ENCODE results near the gene MRPL57.
"Not testable (repeated sequence)": the region's sequence is repeated elsewhere in the genome, so short reads cannot be mapped to it uniquely, and the experiment has no call there.

Gene MRPL57

DNA sequence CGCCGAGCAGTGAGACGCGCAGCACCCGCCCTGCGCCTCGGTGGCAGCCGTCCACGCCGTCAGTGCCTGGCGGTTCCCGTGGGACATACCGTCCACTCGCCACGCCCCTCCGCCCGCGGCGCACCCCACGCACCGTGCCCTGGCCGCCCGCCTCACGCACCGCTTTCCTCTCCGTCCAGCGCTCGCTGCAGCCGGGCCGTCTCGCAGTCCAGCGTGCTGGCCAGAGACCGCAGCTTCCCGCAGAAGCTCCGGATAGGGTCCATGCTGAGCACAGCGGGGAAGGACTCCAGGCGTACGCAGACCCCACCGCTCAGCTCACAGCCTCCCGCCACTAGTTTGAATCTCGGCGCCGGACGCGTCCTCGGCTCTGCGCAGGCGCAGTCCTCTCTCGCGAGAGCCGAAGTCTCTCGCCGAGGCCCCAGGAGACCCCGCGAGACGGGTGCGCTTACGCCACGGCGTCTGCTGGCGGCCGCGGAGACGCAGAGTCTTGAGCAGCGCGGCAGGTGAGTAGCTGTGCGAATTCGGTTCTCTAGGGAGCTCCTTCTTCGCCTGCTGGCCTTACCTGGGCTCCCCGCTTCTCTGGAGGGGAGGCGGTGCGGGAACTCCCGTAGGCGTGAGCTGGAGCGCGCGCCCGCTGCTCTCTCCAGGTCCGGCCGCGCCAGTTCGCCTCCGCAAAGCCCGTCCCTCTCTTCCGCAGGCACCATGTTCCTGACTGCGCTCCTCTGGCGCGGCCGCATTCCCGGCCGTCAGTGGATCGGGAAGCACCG lies at the start of gene MRPL57, which contains the start of gene SKA3:
Gene MRPL57 (plus strand): TSS at position 444 of the 767 bp plus-strand sequence. CDS start 259 bp downstream, at position 703.
Gene SKA3 (minus strand): TSS at position 338 of the 767 bp plus-strand sequence. CDS start 75 bp downstream, at position 263.
- peak; percentile 55 for DNase-seq

DNA sequence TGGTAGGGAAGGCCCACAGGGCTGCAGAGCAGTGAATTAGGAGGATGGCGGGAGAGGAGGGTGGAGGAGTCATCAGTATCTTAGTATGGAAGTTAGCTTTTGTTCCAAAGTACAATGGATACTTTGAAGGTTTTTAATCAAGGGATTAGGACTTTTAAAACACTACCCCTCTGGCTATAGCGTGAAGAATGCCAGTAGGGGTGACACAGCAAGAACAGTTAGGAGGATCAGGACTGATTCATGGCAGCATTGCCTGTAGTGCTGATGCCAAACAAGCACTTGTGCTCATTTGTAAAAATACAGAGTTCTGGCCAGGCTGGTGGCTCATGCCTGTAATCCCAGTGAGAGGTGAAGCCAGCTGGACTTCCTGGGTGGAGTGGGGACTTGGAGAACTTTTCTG lies 46.3 kb upstream of the MRPL57 start:
- no peak for DNase-seq

DNA sequence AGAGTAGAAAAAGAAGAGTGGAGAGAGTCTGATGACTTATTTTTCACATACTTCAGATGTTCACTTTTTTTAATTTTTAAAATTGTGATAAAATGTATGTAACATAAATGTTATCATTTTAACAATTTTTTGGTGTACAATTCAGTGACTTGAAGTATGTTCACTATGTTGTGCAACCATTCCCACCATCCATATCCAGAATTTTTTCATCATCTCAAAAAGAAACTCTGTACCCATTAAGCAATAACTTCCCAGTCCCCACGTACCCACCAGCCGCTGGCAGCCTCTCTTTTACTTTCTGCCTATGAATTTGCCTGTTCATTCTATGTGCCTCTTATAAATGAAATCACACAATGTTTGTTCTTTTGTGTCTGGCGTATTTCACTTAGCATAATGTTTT lies 43.4 kb upstream of the MRPL57 start:
- DNase-seq = no peak

DNA sequence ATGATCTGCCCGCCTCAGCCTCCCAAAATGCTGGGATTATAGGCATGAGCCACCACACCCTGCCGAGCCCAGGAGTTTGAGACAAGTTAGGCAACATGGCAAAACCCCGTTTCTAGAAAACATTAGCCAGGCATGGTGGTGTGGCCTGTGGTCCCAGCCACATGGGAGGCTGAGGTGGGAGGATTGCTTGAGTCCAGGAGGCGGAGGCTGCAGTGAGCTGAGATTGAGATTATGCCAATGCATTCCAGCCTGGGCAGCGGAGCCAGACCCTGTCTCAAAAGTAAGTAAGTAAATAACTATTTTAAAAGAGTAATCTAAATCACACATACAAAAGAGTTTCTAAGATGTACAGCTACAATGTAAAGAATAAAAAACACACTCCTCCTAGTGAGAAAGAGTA lies 42.0 kb upstream of the MRPL57 start:
- DNase-seq = no peak

DNA sequence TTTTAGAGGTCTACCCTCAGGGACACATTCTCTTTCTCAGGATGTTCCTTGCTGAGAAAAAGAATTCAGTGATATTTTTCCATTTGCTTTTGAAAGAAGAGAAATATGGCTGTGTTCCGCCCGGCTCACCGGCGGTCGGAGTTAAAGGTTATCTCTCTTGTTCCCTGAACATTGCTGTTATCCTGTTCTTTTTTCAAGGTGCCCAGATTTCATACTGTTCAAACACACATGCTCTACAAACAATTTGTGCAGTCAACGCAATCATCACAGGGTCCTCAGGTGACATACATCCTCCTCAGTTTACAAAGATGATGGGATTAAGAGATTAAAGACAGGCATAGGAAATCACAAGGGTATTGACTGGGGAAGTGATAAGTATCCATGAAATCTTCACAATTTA lies 40.6 kb upstream of the MRPL57 start:
- DNase-seq = not testable (repeated sequence)

DNA sequence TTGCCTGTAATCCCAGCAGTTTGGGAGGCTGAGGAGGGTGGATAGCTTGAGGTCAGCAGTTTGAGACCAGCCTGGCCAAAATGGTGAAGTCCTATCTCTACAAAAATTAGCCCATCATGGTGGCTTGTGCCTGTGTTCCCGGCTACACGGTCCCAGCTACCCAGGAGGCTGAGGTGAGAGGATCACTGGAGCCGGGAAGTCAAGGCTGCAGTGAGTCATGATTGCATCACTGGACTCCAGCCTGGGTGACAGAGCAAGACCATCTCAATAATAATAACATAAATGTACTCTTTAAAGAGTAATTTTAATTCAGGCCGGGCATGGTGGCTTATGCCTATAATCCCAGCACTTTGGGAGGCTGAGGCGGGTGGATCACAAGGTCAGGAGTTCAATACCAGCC lies 38.8 kb upstream of the MRPL57 start:
- DNase-seq = no peak

DNA sequence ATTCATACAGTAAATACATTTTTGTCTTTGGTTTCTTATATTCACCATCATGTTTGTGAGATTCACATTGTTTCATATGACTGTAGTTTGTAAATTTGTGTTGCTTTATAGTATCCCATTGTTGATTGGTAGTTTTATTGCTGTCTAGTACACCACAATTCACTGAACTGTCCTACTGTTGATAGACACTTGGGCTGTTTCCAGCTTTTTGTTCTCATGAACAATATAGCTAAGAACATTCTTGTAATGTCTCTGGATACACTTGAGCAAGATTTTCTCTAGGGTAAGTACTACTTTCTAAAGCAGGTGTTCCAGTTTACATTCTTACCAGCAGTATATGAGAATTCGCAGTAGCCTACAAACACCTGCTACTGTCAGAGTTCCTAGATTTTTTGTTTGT lies 37.9 kb upstream of the MRPL57 start:
- no peak for DNase-seq

DNA sequence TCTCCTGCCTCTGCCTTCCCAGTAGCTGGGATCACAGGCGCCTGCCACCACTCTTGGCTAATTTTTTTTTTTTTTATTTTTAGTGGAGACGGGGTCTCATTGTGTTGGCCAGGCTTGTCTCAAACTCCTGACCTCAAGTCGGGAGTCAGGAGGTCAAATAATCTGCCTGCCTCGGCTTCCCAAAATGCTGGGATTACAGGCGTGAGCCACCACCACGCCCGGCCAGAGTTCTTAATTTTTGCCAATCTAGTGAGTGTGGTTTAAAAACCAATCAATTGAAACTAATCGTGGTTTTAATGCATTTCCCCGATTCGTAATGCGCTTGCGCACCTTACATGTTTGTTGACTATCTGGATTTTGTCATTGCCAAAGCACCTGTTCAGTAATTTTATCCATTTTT lies 37.1 kb upstream of the MRPL57 start:
- no peak for DNase-seq

DNA sequence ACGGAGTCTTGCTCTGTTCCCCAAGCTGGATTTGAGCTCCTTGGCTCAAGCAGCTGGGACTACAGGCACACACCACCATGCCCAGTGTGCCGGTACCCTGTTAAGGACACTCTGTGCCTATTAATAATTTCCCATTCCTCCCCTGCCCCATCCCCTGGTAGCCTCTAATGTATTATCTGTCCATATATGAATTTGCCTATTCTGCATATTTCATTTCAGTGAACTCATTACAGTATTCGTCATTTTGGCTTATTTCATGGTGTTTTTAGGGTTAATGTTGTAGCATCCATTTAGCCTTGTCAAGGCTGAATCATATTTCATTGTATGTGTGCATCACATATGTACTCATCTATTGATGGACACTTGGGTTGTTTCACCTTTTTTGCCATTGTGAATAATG lies 33.7 kb upstream of the MRPL57 start:
- DNase-seq = no peak

DNA sequence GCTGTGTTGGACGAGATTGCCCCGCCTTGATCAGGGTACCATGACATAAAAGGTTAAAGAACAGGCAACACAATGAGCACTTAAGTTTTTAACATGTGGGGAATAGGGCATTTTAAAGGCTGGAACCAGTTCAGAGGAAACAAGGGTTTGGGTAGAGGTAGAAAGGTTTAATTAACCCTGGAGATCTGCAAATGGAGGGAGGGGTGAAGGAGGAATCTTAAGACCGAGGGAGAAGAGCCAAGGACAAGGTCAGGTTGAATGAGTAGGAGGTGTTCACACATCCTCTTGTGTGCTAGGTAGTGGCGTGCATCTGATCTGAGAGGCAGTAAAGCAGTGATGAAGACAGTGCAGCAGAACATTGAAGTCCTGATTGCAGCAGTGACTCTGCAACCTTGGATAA lies 28.6 kb upstream of the MRPL57 start:
- DNase-seq = no peak

DNA sequence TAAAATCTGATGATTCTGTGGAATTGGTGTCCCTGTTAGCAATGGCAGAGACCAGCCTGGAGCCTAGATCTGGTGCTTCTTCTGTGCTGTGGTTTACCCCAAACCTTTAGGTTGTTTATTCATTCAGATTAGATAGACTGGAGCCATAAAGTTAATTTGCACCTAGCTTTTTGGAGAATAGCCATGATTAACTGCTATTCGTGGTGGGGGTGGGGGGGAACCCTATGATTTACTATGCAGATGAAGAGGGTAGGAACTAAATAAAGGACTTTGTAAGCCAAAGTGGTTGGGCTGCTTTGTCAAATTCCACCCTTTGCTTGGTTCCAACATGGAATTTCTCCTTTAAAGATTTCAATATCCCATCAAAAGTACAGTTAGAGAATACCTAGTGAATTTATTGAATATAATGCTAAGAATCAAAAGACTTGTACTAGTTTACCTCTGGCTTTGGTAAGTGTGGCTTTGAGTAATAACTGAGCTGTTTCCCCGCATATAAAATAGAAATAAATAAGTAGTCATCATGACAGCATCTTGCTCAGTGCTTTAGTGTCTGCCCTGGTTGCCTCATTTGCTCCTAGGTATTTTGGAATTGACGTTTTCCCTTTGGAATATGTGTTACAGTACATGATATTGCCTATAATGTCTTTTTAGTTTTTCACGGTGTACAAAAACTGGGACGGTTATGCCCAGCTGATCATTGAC lies 27.8 kb upstream of the MRPL57 start:
- no peak for DNase-seq

DNA sequence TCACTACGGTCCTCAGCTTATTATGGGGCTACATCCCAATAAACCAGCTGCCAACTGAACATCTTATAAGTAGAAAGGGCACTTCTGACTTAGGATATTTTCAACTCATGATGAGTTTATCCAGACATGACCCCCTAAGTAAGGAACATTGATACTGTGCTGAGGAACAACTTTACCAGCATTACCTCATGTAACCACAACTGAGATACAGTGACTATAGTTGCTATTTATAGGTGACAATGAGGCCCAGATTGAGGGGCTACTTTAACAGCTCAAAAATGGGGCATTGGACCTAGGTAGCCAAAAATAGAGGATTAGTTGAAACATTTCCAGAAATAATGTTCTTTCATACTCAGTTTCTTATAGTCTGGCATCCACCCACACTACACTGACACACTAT lies 26.9 kb upstream of the MRPL57 start:
- DNase-seq = no peak

DNA sequence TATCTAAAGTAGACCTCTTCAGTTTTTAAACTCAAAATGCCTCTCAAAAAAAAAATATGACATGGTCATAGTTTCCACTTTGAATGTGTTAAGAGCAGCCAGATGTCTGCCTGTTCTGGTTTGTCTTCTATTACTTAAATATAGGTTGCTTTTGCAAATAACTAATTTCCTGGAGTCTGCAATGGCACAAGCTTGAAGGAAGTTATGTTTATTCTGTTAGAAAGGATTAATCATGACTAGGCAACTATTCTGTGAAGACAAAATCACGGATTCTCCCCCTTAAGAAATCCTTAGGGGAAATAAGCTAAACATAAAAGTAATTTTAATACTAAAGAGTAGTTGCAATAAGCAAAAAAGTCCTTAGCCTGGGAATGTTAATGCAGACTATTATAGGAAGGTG lies 26.4 kb upstream of the MRPL57 start:
- DNase-seq = no peak

DNA sequence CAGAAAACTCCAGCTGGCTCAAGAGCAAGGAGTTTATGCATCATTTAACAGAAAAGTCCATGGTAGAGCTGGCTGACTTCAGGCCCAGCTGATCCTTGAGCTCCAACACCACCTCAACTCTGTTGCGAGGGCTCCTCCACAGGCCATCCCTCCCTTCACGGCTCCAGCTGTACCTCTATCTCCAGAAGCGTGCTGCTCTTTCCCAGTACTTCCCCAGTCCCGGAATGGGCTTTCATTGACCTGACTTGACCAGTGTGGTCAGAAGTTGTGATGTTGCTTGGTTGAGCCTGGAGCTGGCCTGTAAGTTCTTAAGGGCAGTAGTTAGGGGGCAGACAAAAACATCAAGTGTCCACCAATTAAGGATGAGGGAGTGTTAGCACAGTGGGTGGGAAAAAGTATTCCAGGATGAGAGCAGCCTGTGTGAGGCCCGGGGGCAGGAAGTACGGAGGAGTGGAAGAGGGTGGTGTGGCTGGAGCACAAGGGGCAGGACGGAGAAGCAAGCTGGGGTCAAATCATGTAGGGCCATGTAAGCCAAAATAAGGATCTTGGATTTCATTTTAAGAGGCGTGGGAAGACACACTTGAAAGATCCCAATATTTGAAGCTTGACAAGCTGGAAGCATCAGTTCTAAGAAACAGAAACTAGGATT lies 24.1 kb upstream of the MRPL57 start:
- DNase-seq = no peak

DNA sequence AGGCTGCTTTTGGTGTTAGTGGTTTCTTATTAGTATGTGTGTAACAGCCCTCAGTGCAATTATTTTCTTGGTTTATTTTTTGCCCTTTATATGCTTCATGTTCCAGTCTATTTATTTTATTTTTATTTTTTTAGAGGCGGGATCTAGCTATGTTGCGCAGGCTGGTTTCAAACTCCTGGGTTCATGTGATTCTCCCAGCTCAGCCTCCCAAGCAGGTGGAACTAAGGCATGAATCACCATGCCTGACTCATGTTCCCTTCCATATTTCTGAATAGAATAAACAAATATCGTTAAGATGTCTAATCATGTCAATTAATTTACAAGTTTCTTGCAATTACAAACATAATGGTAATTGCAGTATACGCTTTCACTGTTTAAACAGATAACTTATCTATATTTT lies 11.8 kb upstream of the MRPL57 start:
- no peak for DNase-seq

DNA sequence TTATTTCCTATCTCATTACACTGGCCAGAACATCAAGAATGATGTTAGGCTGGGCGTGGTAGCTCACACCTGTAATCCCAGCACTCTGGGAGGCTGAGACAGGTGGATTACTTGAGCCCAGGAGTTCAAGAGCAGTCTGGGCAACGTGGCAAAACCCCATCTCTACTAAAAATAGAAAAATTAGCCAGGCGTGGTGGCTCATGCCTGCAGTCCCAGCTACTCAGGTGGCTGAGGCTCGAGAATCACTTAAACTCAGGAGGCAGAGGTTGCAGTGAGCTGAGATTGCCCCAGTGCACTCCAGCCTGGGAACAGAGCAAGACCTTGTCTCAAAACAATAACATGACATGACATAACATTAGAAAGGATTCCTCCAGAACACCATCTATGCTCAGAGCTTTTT lies 10.9 kb upstream of the MRPL57 start:
- not testable (repeated sequence) for DNase-seq

DNA sequence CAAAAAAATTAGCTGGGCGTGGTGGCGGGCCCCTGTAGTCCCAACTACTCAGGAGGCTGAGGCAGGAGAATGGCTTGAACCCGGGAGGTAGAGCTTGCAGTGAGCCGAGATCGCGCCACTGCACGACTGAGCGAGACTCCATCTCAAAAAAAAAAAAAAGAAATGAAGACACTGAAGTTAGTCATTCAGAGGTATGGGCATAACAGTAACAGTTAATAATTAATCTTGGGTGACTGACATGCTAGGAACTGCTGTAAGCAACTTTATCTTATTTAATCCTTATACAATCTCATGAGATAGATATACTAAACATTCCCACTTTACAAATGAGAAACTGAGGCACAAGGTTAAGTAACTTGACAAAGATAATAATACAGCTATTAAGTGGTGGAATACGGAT lies 5.0 kb upstream of the MRPL57 start:
- DNase-seq = no peak

DNA sequence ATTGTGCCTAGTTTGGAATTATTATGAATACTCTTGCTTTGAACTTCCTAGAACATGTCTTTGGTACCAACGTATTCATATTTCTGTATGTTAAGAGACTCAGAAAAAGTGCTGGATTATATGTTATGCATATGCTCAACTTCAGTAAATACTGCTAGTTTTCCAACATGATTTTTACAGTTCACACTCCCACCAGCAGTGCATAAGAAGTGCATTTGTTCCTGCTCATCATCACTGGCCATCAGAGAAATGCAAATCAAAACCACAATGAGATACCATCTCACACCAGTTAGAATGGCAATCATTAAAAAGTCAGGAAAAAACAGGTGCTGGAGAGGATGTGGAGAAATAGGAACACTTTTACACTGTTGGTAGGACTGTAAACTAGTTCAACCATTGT lies 2.7 kb upstream of the MRPL57 start:
- not testable (repeated sequence) for DNase-seq

DNA sequence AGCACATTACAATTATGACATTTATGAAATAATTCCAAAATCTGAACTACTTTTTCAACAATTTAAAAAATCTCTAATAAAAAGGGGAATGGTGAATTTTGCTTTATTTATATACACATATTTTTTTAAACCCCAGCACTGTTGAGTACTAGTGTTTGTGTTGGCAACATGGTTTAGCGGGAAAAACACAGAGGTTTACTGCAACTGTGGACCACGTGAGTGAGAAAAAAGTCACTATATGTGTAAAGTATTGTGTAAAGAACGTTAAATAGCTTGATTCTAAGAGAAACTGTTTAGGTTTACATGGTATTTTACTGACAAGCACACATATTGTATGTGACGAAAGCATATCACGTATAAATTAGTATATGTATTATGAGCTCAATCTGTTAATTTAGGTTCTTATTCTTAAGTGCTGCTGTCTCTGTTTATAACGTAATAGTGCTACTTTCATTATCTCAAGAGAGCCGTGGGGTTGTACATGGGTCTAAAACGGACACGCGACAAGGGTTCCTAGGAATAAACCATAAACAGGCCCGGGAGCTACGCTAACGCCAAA lies 723 bp upstream of the MRPL57 start:
- no peak for DNase-seq

DNA sequence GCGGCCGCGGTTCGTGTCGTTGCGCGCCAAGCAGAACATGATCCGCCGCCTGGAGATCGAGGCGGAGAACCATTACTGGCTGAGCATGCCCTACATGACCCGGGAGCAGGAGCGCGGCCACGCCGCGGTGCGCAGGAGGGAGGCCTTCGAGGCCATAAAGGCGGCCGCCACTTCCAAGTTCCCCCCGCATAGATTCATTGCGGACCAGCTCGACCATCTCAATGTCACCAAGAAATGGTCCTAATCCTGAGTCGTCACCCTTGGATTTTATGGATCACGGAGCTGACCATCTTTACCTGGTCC lies 475 bp downstream of the MRPL57 start:
- DNase-seq = no peak

DNA sequence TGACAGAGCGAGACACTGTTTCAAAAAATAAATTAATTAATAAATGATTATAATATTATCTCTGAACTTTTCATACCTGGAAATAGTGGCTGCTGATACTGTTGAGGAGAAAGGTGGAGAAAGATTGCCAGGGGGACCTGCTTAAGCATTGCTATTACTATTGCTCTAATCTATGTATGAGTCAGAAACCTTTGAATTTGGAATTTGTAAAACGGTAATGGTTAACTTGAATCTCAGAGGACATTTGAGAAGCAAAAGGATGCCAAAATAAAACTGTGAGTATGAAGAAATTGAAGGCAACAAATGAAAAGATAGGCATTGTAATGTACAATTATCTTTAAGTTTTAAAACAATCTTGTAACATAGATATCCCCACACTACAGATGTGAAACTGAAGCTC lies 5.2 kb downstream of the MRPL57 start:
- no peak for DNase-seq

DNA sequence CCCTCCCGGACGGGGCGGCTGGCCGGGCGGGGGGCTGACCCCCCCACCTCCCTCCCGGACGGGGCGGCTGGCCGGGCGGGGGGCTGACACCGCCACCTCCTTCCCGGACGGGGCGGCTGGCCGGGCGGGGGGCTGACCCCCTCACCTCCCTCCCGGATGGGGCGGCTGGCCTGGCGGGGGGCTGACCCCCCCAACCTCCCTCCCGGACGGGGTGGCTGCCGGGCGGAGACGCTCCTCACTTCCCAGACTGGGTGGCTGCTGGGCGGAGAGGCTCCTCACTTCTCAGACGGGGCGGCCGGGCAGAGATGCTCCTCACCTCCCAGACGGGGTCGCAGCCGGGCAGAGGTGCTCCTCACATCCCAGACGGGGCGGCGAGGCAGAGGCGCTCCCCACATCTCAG lies 10.0 kb downstream of the MRPL57 start:
- not testable (repeated sequence) for DNase-seq

DNA sequence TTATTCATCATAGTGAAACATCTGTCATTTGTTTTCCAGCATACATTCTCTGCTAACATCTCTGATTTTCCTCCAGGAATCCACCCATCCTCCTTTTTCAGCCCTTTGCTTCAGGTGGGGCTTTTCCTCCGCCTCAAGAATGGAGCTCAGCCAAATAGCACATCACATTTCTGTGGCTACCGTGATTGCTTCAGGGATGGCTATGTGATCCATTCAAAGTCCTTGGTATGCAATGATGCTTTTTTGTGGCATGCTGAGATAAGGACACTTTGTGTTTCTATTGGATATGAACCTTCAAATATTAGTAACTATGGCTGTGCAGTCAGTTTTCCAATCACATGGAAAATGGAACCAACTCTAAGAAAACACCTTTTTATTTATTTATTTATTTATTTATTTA lies 18.3 kb downstream of the MRPL57 start:
- DNase-seq = not testable (repeated sequence)

All from DMS 273 treated with DMSO at 0.1 percent for 48 hours (cell line).